ENCODE results near the gene ST6GALNAC2.

DNA sequence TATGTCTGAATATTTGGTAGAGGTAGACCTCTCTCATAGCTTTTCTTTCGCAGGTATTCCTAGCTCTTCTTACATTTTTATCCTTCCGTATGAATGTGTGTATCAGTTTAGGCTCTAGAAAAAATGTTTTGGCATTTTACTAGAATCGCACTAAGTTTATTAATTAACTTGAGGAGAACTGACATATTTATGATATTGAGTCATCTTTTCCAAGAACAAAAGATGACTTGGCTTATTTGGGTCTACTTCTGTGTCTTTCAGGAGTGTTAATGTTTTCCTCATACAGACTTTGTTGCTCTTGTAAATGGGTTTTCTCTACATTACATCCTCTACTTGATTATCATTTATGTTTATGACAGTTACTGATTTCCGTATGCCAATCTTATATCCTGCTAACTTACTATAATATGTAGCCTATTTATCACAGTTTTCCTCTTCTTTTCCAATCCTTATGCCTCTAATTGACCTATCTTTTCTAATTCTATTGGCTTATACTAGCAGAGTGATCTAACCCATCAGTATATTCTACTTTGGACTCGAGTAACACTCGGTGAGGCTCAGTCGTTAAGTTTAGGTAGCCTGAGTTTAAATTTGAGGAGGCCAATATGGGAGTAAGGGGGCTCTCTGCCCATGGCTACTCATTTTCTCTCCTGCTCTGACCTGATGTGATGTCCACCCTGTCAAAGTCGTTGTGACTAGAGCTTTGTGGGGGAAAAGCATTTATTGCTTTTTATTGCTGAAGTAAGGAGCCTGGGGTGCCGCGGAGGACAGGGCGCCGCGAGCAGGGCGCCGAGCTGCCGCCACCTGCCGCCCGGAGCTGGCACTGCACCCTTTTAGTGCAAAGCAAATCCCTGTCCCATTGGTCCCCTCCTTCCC, 37.8 kb upstream of the ST6GALNAC2 start:
- no peak for TF ChIP-seq EZH2 (IDR thresholded peaks at IDR 0.05; ENCODE audit: borderline replicate concordance, control insufficient read depth, low read depth, low read length)
- TF ChIP-seq, protein P1, sequence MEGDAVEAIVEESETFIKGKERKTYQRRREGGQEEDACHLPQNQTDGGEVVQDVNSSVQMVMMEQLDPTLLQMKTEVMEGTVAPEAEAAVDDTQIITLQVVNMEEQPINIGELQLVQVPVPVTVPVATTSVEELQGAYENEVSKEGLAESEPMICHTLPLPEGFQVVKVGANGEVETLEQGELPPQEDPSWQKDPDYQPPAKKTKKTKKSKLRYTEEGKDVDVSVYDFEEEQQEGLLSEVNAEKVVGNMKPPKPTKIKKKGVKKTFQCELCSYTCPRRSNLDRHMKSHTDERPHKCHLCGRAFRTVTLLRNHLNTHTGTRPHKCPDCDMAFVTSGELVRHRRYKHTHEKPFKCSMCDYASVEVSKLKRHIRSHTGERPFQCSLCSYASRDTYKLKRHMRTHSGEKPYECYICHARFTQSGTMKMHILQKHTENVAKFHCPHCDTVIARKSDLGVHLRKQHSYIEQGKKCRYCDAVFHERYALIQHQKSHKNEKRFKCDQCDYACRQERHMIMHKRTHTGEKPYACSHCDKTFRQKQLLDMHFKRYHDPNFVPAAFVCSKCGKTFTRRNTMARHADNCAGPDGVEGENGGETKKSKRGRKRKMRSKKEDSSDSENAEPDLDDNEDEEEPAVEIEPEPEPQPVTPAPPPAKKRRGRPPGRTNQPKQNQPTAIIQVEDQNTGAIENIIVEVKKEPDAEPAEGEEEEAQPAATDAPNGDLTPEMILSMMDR (IDR thresholded peaks at IDR 0.05 in 2 of 3, conservative IDR thresholded peaks at IDR 0.05 in 1 of 3; ENCODE audit: control insufficient read depth in 2 of 3, extremely low read depth in 1 of 3, insufficient read depth in 1 of 3, low read depth in 3 of 3, low read length in 3 of 3), result peak; percentile 90 to 97 (median 93); a peak in 5 of 6 replicates
- TF ChIP-seq, protein P2, sequence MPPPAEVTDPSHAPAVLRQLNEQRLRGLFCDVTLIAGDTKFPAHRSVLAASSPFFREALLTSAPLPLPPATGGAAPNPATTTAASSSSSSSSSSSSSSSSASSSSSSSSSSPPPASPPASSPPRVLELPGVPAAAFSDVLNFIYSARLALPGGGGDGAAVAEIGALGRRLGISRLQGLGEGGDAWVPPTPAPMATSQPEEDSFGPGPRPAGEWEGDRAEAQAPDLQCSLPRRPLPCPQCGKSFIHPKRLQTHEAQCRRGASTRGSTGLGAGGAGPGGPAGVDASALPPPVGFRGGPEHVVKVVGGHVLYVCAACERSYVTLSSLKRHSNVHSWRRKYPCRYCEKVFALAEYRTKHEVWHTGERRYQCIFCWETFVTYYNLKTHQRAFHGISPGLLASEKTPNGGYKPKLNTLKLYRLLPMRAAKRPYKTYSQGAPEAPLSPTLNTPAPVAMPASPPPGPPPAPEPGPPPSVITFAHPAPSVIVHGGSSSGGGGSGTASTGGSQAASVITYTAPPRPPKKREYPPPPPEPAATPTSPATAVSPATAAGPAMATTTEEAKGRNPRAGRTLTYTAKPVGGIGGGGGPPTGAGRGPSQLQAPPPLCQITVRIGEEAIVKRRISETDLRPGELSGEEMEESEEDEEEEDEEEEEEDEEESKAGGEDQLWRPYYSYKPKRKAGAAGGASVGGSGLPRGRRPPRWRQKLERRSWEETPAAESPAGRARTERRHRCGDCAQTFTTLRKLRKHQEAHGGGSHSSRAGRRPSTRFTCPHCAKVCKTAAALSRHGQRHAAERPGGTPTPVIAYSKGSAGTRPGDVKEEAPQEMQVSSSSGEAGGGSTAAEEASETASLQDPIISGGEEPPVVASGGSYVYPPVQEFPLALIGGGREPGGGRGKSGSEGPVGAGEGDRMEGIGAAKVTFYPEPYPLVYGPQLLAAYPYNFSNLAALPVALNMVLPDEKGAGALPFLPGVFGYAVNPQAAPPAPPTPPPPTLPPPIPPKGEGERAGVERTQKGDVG (CRISPR knock-in tag; IDR thresholded peaks at IDR 0.05), result no peak
- peak; percentile 96 for TF ChIP-seq SMC3 (IDR thresholded peaks at IDR 0.05; ENCODE audit: borderline replicate concordance, low read length)
- TF ChIP-seq, protein P3, sequence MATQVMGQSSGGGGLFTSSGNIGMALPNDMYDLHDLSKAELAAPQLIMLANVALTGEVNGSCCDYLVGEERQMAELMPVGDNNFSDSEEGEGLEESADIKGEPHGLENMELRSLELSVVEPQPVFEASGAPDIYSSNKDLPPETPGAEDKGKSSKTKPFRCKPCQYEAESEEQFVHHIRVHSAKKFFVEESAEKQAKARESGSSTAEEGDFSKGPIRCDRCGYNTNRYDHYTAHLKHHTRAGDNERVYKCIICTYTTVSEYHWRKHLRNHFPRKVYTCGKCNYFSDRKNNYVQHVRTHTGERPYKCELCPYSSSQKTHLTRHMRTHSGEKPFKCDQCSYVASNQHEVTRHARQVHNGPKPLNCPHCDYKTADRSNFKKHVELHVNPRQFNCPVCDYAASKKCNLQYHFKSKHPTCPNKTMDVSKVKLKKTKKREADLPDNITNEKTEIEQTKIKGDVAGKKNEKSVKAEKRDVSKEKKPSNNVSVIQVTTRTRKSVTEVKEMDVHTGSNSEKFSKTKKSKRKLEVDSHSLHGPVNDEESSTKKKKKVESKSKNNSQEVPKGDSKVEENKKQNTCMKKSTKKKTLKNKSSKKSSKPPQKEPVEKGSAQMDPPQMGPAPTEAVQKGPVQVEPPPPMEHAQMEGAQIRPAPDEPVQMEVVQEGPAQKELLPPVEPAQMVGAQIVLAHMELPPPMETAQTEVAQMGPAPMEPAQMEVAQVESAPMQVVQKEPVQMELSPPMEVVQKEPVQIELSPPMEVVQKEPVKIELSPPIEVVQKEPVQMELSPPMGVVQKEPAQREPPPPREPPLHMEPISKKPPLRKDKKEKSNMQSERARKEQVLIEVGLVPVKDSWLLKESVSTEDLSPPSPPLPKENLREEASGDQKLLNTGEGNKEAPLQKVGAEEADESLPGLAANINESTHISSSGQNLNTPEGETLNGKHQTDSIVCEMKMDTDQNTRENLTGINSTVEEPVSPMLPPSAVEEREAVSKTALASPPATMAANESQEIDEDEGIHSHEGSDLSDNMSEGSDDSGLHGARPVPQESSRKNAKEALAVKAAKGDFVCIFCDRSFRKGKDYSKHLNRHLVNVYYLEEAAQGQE (IDR thresholded peaks at IDR 0.05; ENCODE audit: low read depth, low read length), result no peak

All from GM12878 (cell line).